Measurements from ENCODE around the gene ARHGEF2. TPM values are rescaled to one million over a fixed set of nuclear protein-coding genes. Genes with fewer than 3 reads are reported as not detected.

Gene ARHGEF2
- polyA plus RNA-seq, 3 donors, result 15.4 to 271 (median 18.6) TPM

GRCh38 chr1:155996166-155996565 lies 17.8 kb upstream of the ARHGEF2 start:
- Mint-ChIP-seq H3K4me3 (no peak overlapping the region), H3K27me3 (ENCODE audit: low read depth in 3 of 3) (peaks cover 3 to 6% (median 5%) of the 10 kb centered on the region in 3 donors), H3K36me3 (peaks cover 0 to 6% of the 10 kb centered on the region in 2 donors), H3K27ac (no peak overlapping the region), H3K4me1 (peaks cover 10% of the 10 kb centered on the region), H3K9me3 (no peaks in the 10 kb centered on the region)
- H3K4me1 ChIP-seq (ENCODE audit: control insufficient read depth in 1 of 2, insufficient read depth in 2 of 2, low read length in 2 of 2), result peaks cover 12 to 13% of the 10 kb centered on the region in 2 donors
- no peaks in the 10 kb centered on the region for H3K79me2 ChIP-seq (ENCODE audit: insufficient read depth, low read length)
- H3K27me3 ChIP-seq (ENCODE audit: control insufficient read depth in 2 of 2, insufficient read depth in 2 of 2, low read length in 2 of 2), result no peaks in the 10 kb centered on the region
- H4K20me1 ChIP-seq (ENCODE audit: insufficient read depth, low read length), result no peaks in the 10 kb centered on the region
- no peaks in the 10 kb centered on the region for H3K36me3 ChIP-seq (replicated peaks in 1 of 2; ENCODE audit: control insufficient read depth in 1 of 2, insufficient read depth in 2 of 2, low read length in 2 of 2)
- no peak for TF ChIP-seq CTCF (IDR thresholded peaks at IDR 0.05)
- H2AFZ ChIP-seq (ENCODE audit: insufficient read depth, low read depth, low read length, poor library complexity, severe bottlenecking), result no peak overlapping the region
- WGBS (ENCODE audit: insufficient coverage), result no CpG with 5 or more reads among the region's 2 CpGs
- intact Hi-C loops (cut with micrococcal nuclease), result no loop called here
- DNase-seq, result no peak
- H3K9me3 ChIP-seq (replicated peaks in 1 of 2; ENCODE audit: control insufficient read depth in 1 of 2, insufficient read depth in 1 of 2, low read length in 2 of 2), result no peaks in the 10 kb centered on the region
- H3K27ac ChIP-seq (ENCODE audit: low read depth in 1 of 2, low read length in 2 of 2), result no peak overlapping the region
- H3K4me2 ChIP-seq (replicated peaks; ENCODE audit: extremely low read depth, low read length, poor library complexity, severe bottlenecking), result no peak overlapping the region
- H3K9ac ChIP-seq (ENCODE audit: insufficient read depth, low read length, poor library complexity, severe bottlenecking), result no peak overlapping the region
- H3K4me3 ChIP-seq (replicated peaks in 1 of 3; ENCODE audit: low read depth in 2 of 3, low read length in 3 of 3), result no peak overlapping the region

DNA sequence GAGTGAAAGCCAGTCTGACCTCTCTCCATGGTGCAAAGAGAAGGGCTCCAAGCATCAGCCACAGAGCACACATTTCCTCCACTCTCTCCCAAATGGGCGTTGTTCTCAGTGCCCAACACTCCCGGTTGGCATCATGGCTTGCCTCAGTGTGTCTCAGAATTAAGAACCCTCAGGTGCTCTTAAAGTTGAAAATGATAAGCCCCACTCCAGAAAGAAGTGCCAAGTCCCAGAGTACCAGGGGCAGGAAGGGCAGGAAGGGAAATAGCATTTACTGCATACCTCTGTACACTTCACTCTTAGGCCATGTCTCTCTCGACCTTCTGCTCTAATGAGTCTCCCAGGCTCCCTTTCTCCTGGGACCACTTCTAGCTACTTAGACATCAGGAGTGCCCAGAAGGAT lies 15.2 kb upstream of the ARHGEF2 start:
- Histone ChIP-seq H3K4me2 (replicated peaks; ENCODE audit: extremely low read depth, low read length, poor library complexity, severe bottlenecking) (no peak overlapping the region), H3K9ac (ENCODE audit: insufficient read depth, low read length, poor library complexity, severe bottlenecking) (no peak overlapping the region), H2AFZ (ENCODE audit: insufficient read depth, low read depth, low read length, poor library complexity, severe bottlenecking) (no peak overlapping the region), H3K9me3 (replicated peaks in 1 of 2; ENCODE audit: control insufficient read depth in 1 of 2, insufficient read depth in 1 of 2, low read length in 2 of 2) (no peaks in the 10 kb centered on the region), H3K27me3 (ENCODE audit: control insufficient read depth in 2 of 2, insufficient read depth in 2 of 2, low read length in 2 of 2) (no peaks in the 10 kb centered on the region), H3K36me3 (replicated peaks in 1 of 2; ENCODE audit: control insufficient read depth in 1 of 2, insufficient read depth in 2 of 2, low read length in 2 of 2) (no peaks in the 10 kb centered on the region), H3K79me2 (ENCODE audit: insufficient read depth, low read length) (peaks cover 7% of the 10 kb centered on the region), H4K20me1 (ENCODE audit: insufficient read depth, low read length) (no peaks in the 10 kb centered on the region), H3K27ac (ENCODE audit: low read depth in 1 of 2, low read length in 2 of 2) (no peak overlapping the region), H3K4me1 (ENCODE audit: control insufficient read depth in 1 of 2, insufficient read depth in 2 of 2, low read length in 2 of 2) (peaks cover 38 to 39% of the 10 kb centered on the region in 2 donors), H3K4me3 (replicated peaks in 1 of 3; ENCODE audit: low read depth in 2 of 3, low read length in 3 of 3) (no peak overlapping the region)
- 100% methylated on average over 3 of the region's 3 CpGs for WGBS (ENCODE audit: insufficient coverage)
- Mint-ChIP-seq H3K4me1 (peaks cover 36% of the 10 kb centered on the region), H3K36me3 (peaks cover 0 to 10% of the 10 kb centered on the region in 2 donors), H3K27ac (peak overlapping the region in 4 of 7 donors; percentile 22 to 86 (median 42)), H3K27me3 (ENCODE audit: low read depth in 3 of 3) (peaks cover 3 to 6% (median 5%) of the 10 kb centered on the region in 3 donors), H3K9me3 (no peaks in the 10 kb centered on the region), H3K4me3 (no peak overlapping the region)
- no peak for DNase-seq
- no peak for TF ChIP-seq CTCF (IDR thresholded peaks at IDR 0.05)
- intact Hi-C loops (cut with micrococcal nuclease), result no loop called here
